Osteoblast (primary cell): ENCODE measurements around the gene TSPAN13. TPM values are rescaled to one million over a fixed set of nuclear protein-coding genes. Genes with fewer than 3 reads are reported as not detected.

Experiments used
- DNase-seq: peaks from one replicate; pipeline ENCODE4 v3.0.0; 2011; ENCODE audit warnings: low spot score, mixed read lengths; ENCODE audit not compliant: insufficient read length; ENCODE audit errors: missing footprints
- H2AFZ ChIP-seq: 2 replicates; pipeline ENCODE4 v1.6.0; 2011; ENCODE audit warnings: mild to moderate bottlenecking, low read length
- H3K27ac ChIP-seq: 2 replicates; pipeline ENCODE4 v1.5.1; 2011; ENCODE audit warnings: mild to moderate bottlenecking, low read depth, low read length, moderate library complexity
- H3K27me3 ChIP-seq: 2 replicates; pipeline ENCODE4 v1.6.0; 2012; ENCODE audit warnings: mild to moderate bottlenecking, control low read depth, inconsistent platforms, low read length, moderate library complexity; ENCODE audit not compliant: insufficient read depth
- H3K36me3 ChIP-seq: 2 replicates; pipeline ENCODE4 v1.5.1; 2011; ENCODE audit warnings: mild to moderate bottlenecking, low read length, control low read depth, moderate library complexity; ENCODE audit not compliant: insufficient read depth
- H3K4me1 ChIP-seq: 2 replicates; pipeline ENCODE4 v1.5.1; 2011; ENCODE audit warnings: mild to moderate bottlenecking, low read length, control low read depth, moderate library complexity; ENCODE audit not compliant: insufficient read depth
- H3K4me2 ChIP-seq: 2 replicates; pipeline ENCODE4 v1.6.0; 2011; ENCODE audit warnings: mild to moderate bottlenecking, low read length; ENCODE audit not compliant: insufficient read depth
- H3K4me3 ChIP-seq: fragments of 200-600 bp; sonication (generic); 3 replicates; pipeline ENCODE4 v1.5.1; 2012; ENCODE audit warnings: mild to moderate bottlenecking, low read length, inconsistent platforms; ENCODE audit not compliant: insufficient read depth
- H3K79me2 ChIP-seq: 2 replicates; pipeline ENCODE4 v1.6.0; 2012; ENCODE audit warnings: mild to moderate bottlenecking, low read length, control low read depth, inconsistent platforms; ENCODE audit not compliant: insufficient read depth
- H3K9me3 ChIP-seq: 2 replicates; pipeline ENCODE4 v1.5.1; 2011; ENCODE audit warnings: low read depth, low read length, control low read depth
- H4K20me1 ChIP-seq: 2 replicates; pipeline ENCODE4 v1.6.0; 2012; ENCODE audit warnings: mild to moderate bottlenecking, low read length, control low read depth; ENCODE audit not compliant: insufficient read depth
- total RNA-seq: library from RNA; depleted of rRNA; stranded (reverse); fragments of >200 nt; gene quantifications from 2 replicates; pipeline ENCODE4 v1.2.3, GENCODE V29; 2012
- TF ChIP-seq, protein P1 (sequence below): IDR thresholded peaks from 2 replicates; pipeline ENCODE4 v1.5.1; 2011; ENCODE audit warnings: mild to moderate bottlenecking, low read depth, low read length, moderate library complexity; ENCODE audit errors: extremely low read depth

TSPAN13 gene
- 1.8 TPM in 2 replicates for total RNA-seq

DNA sequence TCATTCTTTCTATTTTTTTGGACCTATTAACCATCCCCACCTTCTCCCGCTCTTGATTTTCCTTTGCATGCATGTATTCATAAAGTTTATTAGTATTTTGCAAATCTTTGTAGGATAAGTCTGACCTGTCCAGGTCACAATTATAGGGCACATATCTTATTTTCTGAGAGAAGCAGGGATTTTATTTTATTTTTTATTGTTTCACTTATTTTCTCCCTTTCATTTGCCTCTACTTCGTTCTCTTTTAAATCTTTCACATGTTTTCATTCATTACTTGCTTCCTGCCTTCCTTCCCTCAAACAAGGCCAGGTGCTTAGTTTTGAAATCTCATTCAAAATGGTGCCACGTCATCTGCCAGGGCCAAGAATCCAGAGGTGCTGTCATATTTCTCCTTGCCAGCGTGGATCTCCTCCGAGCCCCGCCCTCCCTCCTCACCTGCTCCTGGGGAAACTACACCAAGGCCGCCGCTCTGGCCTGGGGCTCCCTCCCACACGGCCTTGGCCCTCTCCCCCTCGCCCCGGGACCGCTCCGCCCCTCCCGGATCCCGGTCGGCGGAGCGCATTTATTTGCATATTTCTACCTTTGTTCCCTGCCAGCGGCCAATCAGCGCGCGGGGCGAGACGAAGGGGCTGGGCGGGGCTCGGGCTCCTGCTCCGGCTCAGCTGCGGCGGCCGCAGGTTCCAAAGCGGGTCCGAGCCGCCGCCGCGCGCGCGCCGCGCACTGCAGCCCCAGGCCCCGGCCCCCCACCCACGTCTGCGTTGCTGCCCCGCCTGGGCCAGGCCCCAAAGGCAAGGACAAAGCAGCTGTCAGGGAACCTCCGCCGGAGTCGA, at the start of gene TSPAN13:
TSS of gene TSPAN13 (plus strand) at position 654 of the 830 bp plus-strand sequence. CDS start 213 bp downstream, outside the sequence.
- H3K4me1 ChIP-seq = peaks cover 12% of the 10 kb centered on the region
- H4K20me1 ChIP-seq = no peaks in the 10 kb centered on the region
- peak within 1 kb of the TSS; percentile 95 for H3K4me2 ChIP-seq
- no peaks in the 10 kb centered on the region for H3K27me3 ChIP-seq
- no peaks in the 10 kb centered on the region for H3K79me2 ChIP-seq
- H3K27ac ChIP-seq = peak within 1 kb of the TSS; percentile 7
- no peaks in the 10 kb centered on the region for H3K36me3 ChIP-seq
- H3K9me3 ChIP-seq = no peaks in the 10 kb centered on the region
- TF ChIP-seq, protein P1, sequence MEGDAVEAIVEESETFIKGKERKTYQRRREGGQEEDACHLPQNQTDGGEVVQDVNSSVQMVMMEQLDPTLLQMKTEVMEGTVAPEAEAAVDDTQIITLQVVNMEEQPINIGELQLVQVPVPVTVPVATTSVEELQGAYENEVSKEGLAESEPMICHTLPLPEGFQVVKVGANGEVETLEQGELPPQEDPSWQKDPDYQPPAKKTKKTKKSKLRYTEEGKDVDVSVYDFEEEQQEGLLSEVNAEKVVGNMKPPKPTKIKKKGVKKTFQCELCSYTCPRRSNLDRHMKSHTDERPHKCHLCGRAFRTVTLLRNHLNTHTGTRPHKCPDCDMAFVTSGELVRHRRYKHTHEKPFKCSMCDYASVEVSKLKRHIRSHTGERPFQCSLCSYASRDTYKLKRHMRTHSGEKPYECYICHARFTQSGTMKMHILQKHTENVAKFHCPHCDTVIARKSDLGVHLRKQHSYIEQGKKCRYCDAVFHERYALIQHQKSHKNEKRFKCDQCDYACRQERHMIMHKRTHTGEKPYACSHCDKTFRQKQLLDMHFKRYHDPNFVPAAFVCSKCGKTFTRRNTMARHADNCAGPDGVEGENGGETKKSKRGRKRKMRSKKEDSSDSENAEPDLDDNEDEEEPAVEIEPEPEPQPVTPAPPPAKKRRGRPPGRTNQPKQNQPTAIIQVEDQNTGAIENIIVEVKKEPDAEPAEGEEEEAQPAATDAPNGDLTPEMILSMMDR = no peak
- H2AFZ ChIP-seq = peak within 1 kb of the TSS; percentile 91
- peak; percentile 87 for DNase-seq
- peak within 1 kb of the TSS; percentile 85 for H3K4me3 ChIP-seq

DNA sequence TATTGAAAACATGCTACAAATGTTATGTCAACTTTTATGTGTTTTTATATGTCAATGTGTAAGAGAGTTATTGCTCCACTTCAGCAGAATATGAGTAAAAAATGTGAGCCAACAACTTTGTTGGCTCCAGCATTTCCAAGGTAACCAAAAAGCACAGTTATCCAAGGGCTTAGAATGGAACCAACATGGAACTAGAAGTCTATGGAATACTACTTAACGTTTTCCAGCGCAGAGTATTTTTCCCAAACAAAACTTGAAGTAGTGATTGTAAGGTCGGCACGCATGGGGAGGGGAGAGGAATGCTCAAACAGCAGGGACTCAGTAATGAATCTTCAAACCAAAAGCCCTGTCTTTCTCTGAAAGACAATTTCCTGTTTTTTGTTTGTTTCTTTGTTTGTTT, 45.0 kb upstream of the TSPAN13 start:
- peaks cover 40% of the 10 kb centered on the region for H3K4me1 ChIP-seq
- no peaks in the 10 kb centered on the region for H3K79me2 ChIP-seq
- no peak overlapping the region for H3K4me3 ChIP-seq
- H4K20me1 ChIP-seq = no peaks in the 10 kb centered on the region
- peaks cover 23% of the 10 kb centered on the region for H3K36me3 ChIP-seq
- H2AFZ ChIP-seq = no peak overlapping the region
- peak overlapping the region; percentile 25 for H3K4me2 ChIP-seq
- TF ChIP-seq, protein P1 = no peak
- DNase-seq = no peak
- H3K27me3 ChIP-seq = no peaks in the 10 kb centered on the region
- no peaks in the 10 kb centered on the region for H3K9me3 ChIP-seq
- peak overlapping the region; percentile 96 for H3K27ac ChIP-seq

DNA sequence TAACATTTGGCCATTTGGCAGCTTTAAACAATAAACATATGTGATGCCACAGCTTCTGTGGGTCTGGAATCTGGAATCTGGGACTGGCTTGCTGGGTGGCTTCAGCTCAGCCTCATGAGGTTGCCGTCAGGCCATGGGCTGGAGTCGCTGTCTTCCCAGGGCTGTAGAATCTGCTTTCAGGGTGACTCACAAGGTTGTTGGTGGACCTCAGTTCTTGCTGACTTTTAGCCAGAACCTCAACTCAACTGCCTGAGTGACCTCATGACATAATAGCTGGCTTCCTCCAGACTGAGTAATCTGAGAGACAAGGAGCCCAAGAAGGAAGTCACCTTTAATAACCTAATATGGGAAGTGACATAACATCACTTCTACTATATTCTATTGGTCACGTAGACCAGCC, 44.6 kb upstream of the TSPAN13 start:
- Histone ChIP-seq H4K20me1 (no peaks in the 10 kb centered on the region), H3K4me2 (peak overlapping the region; percentile 25), H3K27ac (peak overlapping the region; percentile 96), H3K9me3 (no peaks in the 10 kb centered on the region), H3K27me3 (no peaks in the 10 kb centered on the region), H3K4me1 (peaks cover 45% of the 10 kb centered on the region), H3K36me3 (peaks cover 23% of the 10 kb centered on the region), H3K4me3 (no peak overlapping the region), H3K79me2 (no peaks in the 10 kb centered on the region), H2AFZ (no peak overlapping the region)
- TF ChIP-seq, protein P1 = no peak
- peak; percentile 62 for DNase-seq

GRCh38 chr7:16710651-16711050, 42.9 kb upstream of the TSPAN13 start:
- no peak overlapping the region for H3K4me3 ChIP-seq
- TF ChIP-seq, protein P1 = no peak
- peaks cover 45% of the 10 kb centered on the region for H3K4me1 ChIP-seq
- no peaks in the 10 kb centered on the region for H4K20me1 ChIP-seq
- H3K4me2 ChIP-seq = no peak overlapping the region
- H2AFZ ChIP-seq = no peak overlapping the region
- H3K27me3 ChIP-seq = no peaks in the 10 kb centered on the region
- no peak for DNase-seq
- H3K27ac ChIP-seq = no peak overlapping the region
- no peaks in the 10 kb centered on the region for H3K9me3 ChIP-seq
- H3K79me2 ChIP-seq = no peaks in the 10 kb centered on the region
- H3K36me3 ChIP-seq = peaks cover 11% of the 10 kb centered on the region
